ENCODE measurements around the gene SIRT3.

DNA sequence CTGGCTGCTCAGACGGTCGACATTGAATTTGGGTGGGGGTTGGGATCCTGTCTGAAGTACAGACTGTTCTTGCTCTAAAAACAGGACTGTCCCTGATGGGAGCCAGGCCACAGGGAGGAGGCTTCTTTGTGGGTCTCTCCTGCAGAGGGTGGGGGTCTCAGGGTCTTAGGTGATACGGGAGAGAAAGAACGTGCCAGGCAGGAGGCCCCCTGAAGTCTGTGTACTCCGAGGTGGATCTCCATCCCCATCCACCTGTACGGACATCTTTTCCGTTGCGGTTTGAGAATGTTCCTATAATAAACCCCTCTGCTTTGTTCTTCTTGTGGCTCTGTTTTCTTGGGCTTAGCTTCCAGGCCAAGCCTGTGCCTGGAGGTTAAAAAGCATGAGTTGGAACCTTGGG, 16.5 kb upstream of the SIRT3 start:
- no peak for TF ChIP-seq EZH2 (IDR thresholded peaks at IDR 0.05; ENCODE audit: borderline replicate concordance, low read length)
- TF ChIP-seq, protein P1, sequence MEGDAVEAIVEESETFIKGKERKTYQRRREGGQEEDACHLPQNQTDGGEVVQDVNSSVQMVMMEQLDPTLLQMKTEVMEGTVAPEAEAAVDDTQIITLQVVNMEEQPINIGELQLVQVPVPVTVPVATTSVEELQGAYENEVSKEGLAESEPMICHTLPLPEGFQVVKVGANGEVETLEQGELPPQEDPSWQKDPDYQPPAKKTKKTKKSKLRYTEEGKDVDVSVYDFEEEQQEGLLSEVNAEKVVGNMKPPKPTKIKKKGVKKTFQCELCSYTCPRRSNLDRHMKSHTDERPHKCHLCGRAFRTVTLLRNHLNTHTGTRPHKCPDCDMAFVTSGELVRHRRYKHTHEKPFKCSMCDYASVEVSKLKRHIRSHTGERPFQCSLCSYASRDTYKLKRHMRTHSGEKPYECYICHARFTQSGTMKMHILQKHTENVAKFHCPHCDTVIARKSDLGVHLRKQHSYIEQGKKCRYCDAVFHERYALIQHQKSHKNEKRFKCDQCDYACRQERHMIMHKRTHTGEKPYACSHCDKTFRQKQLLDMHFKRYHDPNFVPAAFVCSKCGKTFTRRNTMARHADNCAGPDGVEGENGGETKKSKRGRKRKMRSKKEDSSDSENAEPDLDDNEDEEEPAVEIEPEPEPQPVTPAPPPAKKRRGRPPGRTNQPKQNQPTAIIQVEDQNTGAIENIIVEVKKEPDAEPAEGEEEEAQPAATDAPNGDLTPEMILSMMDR (conservative IDR thresholded peaks at IDR 0.05 in 1 of 2, IDR thresholded peaks at IDR 0.05 in 1 of 2; ENCODE audit: extremely low read depth in 1 of 2, insufficient read depth in 1 of 2, low read depth in 1 of 2, low read length in 2 of 2) = no peak
